Hindlimb muscle (tissue), 1 donor: Measurements from ENCODE around the gene SLC13A2. TPM values are rescaled to one million over a fixed set of nuclear protein-coding genes. Genes with fewer than 3 reads are reported as not detected.

Experiments used
- DNase-seq: peaks from one replicate; pipeline ENCODE4 v3.0.0-alpha.2; 2013
- polyA plus RNA-seq: library from polyadenylated mRNA; unstranded; fragments of 120-200 nt; gene quantifications from one replicate; pipeline ENCODE4 v1.2.1, GENCODE V29; 2013; ENCODE audit not compliant: insufficient read length

SLC13A2 gene
- polyA plus RNA-seq, 1 donor: not detected

- no peak for DNase-seq
These were observed 20.0 kb downstream of the SLC13A2 start for GRCh38 chr17:28493460-28493859.

- peak; percentile 64 for DNase-seq
These were observed 21.2 kb downstream of the SLC13A2 start for GRCh38 chr17:28494445-28495188.

GRCh38 chr17:28495635-28496034 is 22.2 kb downstream of the SLC13A2 start:
- no peak for DNase-seq

GRCh38 chr17:28497931-28498330 is 24.5 kb downstream of the SLC13A2 start:
- no peak for DNase-seq

- no peak for DNase-seq
These were observed 25.4 kb downstream of the SLC13A2 start for GRCh38 chr17:28498652-28499363.

- DNase-seq: no peak
These were observed 25.9 kb downstream of the SLC13A2 start for GRCh38 chr17:28499364-28499664.

GRCh38 chr17:28499684-28500357 is 26.4 kb downstream of the SLC13A2 start:
- no peak for DNase-seq

GRCh38 chr17:28500712-28501379 is 27.4 kb downstream of the SLC13A2 start:
- DNase-seq: no peak

GRCh38 chr17:28501421-28502284 is 28.2 kb downstream of the SLC13A2 start:
- DNase-seq: no peak

GRCh38 chr17:28503420-28503819 is 30.0 kb downstream of the SLC13A2 start:
- DNase-seq: no peak

GRCh38 chr17:28505986-28506665 is 32.7 kb downstream of the SLC13A2 start, which contains the start of gene FOXN1:
Gene FOXN1, plus strand, starts transcription at chr17:28506348. Its CDS starts 17,622 bp downstream, at chr17:28523970.
- no peak for DNase-seq

GRCh38 chr17:28506763-28507487 is 33.5 kb downstream of the SLC13A2 start:
- DNase-seq: no peak

GRCh38 chr17:28507567-28508203 is 34.2 kb downstream of the SLC13A2 start:
- no peak for DNase-seq

GRCh38 chr17:28508211-28508724 is 34.8 kb downstream of the SLC13A2 start:
- DNase-seq: no peak

- no peak for DNase-seq
These were observed 36.3 kb downstream of the SLC13A2 start for GRCh38 chr17:28509789-28510188.

GRCh38 chr17:28511858-28512461 is 38.5 kb downstream of the SLC13A2 start:
- no peak for DNase-seq

GRCh38 chr17:28513476-28513875 is 40.0 kb downstream of the SLC13A2 start:
- no peak for DNase-seq

GRCh38 chr17:28514561-28515002 is 41.1 kb downstream of the SLC13A2 start:
- no peak for DNase-seq

GRCh38 chr17:28515518-28515917 is 42.1 kb downstream of the SLC13A2 start:
- DNase-seq: no peak
